Smooth muscle cell of the brain vasculature (primary cell): Measurements from ENCODE around the gene IFNL3.
"Not testable (repeated sequence)": the region's sequence is repeated elsewhere in the genome, so short reads cannot be mapped to it uniquely, and the experiment has no call there.

ENCODE experiments used
- DNase-seq: peaks from one replicate; pipeline ENCODE4 v3.0.0-alpha.2; 2012; ENCODE audit warnings: low read depth, low spot score

IFNL3 gene

DNA sequence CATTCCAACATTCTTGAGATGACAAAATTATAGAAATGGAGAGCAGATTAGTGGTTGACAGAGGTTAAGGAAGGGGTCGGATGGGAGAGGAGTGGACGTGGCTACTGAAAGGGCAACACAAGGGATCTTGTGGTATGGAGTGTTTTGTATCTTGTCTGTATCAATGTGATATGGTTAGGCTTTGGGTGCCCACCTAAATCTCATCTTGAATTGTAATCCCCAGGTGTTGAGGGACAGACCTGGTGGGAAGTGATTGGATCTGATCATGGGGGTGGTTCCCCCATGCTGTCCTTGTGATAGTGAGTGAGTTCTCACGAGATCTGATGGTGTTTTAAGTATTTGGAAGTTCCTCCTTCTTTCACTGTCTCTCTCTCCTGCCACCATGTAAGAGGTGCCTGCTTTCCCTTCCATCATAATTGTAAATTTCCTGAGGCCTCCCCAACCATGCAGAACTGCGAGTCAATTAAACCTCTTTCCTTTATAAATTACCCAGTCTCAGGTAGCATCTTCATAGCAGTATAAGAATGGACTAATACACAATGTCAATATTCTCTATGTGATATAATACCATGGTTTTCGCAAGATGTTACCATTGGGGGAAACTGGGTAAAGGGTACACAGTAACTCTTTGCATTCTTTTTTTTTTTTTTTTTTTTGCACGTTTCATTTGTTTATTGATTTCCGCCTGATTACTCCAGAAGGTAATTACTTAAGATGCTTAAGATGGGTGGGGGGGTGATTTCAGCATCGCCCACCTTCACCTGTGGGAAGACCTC is 8.8 kb upstream of the IFNL3 start:
- DNase-seq: no peak

DNA sequence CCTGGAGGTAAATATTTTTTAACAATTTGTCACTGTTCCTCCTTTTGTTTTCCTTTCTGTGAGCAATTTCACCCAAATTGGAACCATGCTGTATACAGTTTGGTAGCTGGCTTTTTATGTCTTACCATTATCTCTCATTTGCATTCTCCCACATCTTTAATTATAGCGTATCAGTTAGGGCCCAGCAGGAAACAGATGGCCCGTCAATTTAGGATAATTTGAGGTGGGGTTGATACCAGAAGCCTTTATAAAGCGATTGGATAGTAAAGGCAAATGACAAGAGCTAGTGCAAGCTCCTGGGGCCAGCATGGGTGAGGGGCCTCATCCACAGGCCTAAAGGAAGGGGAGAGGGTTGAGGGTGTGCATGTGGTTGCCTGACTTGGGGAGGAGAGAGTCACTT is 7.7 kb upstream of the IFNL3 start:
- DNase-seq: no peak

GRCh38 chr19:39251846-39252245 is 7.0 kb upstream of the IFNL3 start:
- no peak for DNase-seq

DNA sequence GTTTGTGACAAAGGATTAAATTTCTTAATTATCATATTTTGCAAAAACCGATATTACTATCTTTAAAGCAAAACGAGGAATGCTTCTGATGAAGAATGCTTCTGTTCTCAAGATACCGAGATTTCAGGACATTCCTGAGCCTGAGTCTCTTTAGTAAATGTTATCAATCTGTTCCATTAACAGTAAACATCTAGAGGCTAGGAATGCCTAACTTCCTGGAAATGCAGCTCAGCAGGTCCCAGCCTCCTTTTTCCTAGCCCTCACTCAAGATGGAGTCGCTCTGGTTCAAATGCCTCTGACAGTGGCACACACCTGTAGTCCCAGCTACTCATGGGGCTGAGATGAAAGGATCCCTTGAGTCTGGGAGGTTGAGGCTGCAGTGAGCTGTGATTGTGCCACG is 6.3 kb upstream of the IFNL3 start:
- DNase-seq: no peak

DNA sequence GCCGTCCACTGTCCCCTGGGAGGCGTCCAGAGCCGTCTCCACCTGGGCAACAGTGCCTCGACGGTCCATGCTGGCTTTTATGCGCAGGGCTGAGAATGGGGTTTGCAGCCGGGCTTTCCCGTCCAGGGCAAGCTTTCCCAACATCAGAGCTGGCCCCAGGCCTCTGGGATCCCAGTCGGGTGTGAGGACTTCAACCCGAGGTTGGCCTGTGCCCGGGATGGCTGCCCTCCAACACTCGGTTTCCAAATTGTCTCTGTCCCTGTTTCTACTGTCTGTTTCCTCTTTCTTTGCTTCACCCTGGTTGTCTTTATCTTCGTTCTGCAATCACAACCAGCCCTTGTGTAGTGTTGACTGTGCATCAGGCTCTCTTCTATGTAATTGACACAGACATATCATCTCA is 4.0 kb upstream of the IFNL3 start, which contains the start of gene IFNL4:
Gene IFNL4, minus strand, starts transcription at position 51 of the 400 bp plus-strand sequence.
- DNase-seq: no peak

DNA sequence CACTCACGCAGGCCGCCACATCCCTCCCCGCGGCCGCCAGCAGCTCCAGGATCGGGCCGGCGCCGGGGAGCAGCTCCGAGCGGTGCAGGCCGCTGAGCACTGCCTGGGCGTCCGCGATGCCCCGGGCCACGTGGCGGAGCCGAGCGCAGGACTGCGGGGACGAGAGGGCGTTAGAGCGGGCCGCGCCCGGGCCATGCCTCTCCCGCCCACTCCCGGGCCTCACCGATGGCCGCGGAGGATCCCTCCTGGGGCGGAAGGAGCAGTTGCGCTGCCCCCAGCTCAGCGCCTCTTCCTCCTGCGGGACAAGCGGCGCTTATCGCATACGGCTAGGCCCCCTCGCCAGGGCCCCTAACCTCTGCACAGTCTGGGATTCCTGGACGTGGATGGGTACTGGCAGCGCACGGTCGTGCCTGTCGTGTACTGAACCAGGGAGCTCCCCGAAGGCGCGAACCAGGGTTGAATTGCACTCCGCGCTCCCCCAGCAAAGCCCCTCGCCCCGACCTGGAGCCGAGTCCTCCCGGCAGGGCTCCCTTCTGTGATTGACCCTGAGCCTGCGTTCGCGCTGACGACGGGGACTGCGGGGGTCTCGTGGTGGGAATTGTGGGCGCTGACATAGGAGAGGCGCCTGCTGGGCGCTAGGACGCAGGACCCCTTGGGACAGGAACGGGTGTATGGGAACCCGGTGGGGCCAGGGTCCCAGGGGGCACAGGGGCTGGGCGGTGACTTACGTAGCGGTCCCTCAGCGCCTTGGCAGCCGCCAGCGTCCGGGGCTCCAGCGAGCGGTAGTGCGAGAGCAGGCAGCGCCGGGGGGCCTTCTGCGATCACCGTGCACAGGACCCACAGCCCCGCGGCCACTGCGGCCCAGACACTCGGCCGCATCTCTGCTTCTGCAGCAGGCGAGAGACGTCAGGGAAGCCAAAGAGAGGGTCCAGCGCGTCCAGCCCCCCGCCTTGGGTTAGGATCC is 3.2 kb upstream of the IFNL3 start:
- no peak for DNase-seq

DNA sequence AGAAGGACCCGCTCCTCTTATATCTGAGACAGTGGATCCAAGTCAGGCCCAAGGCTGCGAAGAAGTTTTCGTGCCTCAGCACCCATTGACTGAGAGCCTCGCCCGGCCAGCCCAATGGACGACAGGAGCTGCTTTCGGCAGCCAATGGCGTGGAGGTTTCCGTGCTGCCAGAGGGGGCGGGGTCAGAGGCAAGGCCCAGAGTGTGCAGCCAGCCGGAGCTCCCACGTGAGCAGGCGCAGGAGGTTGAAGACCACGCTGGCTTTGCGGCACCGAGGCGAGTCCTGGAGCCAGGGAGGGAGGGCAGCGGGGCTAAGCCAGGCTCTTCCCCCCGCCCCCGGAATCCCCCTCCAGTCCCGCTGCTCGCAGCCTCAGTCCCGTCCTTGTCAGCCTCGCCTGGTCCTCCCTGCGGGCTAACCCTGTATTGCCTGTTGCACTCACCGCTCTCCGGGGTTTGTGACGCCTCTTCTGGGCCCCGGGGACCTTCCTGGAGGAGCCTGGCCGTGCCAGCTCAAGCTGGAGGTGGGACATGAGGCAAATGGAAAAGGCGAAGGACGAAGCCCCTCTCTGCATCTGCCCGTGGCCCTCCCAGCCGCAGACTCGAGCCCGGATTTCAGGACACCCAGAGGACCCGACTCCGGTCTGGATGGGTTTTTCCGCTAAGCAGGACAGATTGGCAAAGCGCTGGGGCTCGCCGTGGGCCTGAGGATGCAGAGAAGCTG is 2.3 kb upstream of the IFNL3 start:
- DNase-seq: no peak

GRCh38 chr19:39245166-39245565 is 360 bp upstream of the IFNL3 start:
- not testable (repeated sequence) for DNase-seq

GRCh38 chr19:39243741-39244140 is 1.1 kb downstream of the IFNL3 start:
- DNase-seq: not testable (repeated sequence)

DNA sequence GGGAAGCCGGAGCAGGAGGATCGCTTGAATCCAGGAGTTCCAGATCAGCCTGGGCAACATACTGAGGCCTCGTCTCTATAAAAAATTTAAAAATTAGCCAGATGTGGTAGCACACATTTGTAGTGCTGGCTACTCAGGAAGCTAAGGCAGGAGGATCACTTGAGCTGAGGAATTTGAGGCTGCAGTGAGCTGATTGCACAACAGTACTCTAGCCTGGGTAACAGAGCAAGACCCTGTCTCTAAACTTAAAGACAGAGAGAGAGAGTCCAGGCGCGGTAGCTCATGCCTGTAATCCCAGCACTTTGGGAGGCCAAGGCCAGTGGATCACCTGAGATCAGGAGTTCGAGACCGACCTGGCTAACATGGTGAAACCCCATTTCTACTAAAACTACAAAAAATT is 4.4 kb downstream of the IFNL3 start:
- no peak for DNase-seq

DNA sequence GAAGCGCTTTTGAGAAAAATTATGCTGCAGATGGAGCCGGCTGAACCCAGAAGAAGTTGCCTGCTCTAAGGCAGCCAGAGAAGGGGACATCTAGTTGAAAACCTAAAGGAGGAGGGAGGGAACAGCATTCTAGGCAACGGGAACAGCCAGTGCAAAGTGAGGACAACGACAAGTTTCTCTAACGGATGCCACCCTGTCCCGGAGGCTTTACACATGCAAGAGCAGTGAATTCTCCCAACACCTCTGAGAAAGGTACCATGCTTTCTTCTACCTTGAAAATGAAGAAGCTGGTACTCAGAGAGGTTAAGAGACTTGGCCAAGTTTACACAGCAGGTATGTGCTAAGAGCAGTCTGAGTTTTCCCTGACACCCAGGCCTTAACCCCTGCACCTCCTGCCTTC is 5.9 kb downstream of the IFNL3 start:
- DNase-seq: no peak

- no peak for DNase-seq
These were observed 6.6 kb downstream of the IFNL3 start for GRCh38 chr19:39238209-39238608.

- DNase-seq: no peak
These were observed 7.3 kb downstream of the IFNL3 start for GRCh38 chr19:39237200-39238184.

DNA sequence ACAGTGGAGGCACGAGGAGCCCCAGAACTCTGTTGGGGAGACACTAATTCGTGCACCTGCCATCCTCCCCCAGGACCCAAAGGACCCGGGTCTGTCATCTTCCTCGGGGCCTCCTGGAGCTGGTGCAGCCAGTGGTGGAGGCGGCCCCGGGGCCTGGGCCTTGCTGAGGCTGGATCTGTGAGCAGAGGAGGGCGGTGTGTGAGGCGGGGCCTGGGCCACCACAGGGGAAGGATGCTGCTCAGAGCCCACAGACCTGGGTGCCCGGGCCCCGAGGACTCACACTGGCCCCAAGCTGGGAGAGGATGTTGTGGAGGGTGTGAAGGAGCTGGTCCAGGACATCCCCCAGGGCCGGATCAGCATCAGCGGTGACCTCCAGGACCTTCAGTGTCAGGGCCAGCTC is 8.3 kb downstream of the IFNL3 start:
- no peak for DNase-seq

- DNase-seq: no peak
These were observed 12.1 kb downstream of the IFNL3 start for GRCh38 chr19:39232708-39233107.

GRCh38 chr19:39230096-39230764 is 14.6 kb downstream of the IFNL3 start:
- no peak for DNase-seq

GRCh38 chr19:39224910-39225309 is 19.9 kb downstream of the IFNL3 start:
- DNase-seq: no peak

DNA sequence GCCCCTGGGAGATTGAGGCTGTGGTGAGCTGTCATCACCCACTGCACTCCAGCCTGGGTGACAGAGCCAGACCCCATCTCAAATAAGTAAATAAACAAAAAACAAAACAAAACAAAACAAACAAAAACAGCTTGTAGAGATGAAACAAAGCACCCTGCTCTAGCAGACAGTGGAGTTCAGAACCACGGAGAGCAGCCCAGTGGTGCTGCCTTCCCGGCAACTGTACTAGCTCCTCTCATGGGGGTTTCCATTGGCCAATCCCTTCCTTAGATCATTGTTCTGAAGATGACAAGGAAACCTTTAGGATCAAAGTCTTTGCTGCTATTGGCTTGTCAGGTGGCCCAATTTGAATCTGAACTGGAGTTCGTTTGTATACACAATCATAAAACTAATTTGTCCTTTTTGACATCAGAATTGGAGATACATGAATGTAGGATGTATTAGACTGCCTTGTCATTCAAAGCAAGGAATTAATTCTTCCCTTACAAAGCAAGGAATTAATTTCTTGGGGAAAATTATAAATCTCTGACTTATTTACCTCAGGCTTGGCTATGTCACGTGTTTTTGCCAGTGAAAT is 21.0 kb downstream of the IFNL3 start:
- DNase-seq: no peak

- not testable (repeated sequence) for DNase-seq
These were observed 25.7 kb downstream of the IFNL3 start for GRCh38 chr19:39219108-39219507.
